Measurements from ENCODE around the gene RAB31.

DNA sequence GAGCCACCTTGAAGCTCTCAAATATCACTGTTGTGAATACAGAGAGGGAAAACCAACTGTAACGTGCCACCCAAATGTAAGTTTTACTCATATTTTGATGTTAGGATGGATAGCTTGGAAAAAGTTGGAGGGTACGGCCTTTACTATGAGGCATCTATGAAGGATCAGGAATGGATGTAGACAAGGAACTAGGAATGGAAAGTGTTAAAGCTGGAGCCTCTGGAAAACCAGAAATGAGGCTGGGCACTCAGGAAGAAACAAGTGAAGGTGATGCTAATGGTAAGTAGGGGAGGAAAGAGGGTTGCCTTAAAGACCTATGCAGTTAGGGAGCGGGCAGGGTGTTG, 177.9 kb downstream of the RAB31 start:
- TF ChIP-seq CTCF (IDR thresholded peaks at IDR 0.05): no peak
- no peak for TF ChIP-seq POLR2A (IDR thresholded peaks at IDR 0.05)
